ENCODE measurements around the gene ALOX15B.

ALOX15B gene

GRCh38 chr17:8051831-8052230, 13.0 kb downstream of the ALOX15B start:
- H3K4me3 ChIP-seq (ENCODE audit: low read length): no peak overlapping the region
- no peak overlapping the region for H3K9ac ChIP-seq (ENCODE audit: low read length)
- H3K4me2 ChIP-seq (ENCODE audit: low read depth, low read length): no peak overlapping the region
- no peak overlapping the region for H3K27ac ChIP-seq (ENCODE audit: low read length)
- no peak overlapping the region for H2AFZ ChIP-seq (ENCODE audit: low read length)
- no peak for DNase-seq
- no peaks in the 10 kb centered on the region for H3K9me2 ChIP-seq (replicated peaks; ENCODE audit: insufficient read depth, low read length)
- H3K9me3 ChIP-seq (replicated peaks; ENCODE audit: insufficient read depth, low read length): no peaks in the 10 kb centered on the region
- no peaks in the 10 kb centered on the region for H4K20me1 ChIP-seq (ENCODE audit: insufficient read depth, low read length)
- H3F3A ChIP-seq (ENCODE audit: insufficient read depth, low read length): no peaks in the 10 kb centered on the region
- TF ChIP-seq EZH2 (optimal IDR thresholded peaks at IDR 0.05; ENCODE audit: low read depth, low read length): no peak
- no peak for TF ChIP-seq EZH2phosphoT487 (IDR thresholded peaks at IDR 0.05; ENCODE audit: low read length)
- TF ChIP-seq, protein P1, sequence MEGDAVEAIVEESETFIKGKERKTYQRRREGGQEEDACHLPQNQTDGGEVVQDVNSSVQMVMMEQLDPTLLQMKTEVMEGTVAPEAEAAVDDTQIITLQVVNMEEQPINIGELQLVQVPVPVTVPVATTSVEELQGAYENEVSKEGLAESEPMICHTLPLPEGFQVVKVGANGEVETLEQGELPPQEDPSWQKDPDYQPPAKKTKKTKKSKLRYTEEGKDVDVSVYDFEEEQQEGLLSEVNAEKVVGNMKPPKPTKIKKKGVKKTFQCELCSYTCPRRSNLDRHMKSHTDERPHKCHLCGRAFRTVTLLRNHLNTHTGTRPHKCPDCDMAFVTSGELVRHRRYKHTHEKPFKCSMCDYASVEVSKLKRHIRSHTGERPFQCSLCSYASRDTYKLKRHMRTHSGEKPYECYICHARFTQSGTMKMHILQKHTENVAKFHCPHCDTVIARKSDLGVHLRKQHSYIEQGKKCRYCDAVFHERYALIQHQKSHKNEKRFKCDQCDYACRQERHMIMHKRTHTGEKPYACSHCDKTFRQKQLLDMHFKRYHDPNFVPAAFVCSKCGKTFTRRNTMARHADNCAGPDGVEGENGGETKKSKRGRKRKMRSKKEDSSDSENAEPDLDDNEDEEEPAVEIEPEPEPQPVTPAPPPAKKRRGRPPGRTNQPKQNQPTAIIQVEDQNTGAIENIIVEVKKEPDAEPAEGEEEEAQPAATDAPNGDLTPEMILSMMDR (IDR thresholded peaks at IDR 0.05; ENCODE audit: low read length): no peak
- no peaks in the 10 kb centered on the region for H3K36me3 ChIP-seq (replicated peaks; ENCODE audit: insufficient read depth, low read length)
- H3K4me1 ChIP-seq (ENCODE audit: low read length): no peaks in the 10 kb centered on the region
- H3K79me2 ChIP-seq (ENCODE audit: low read length): no peaks in the 10 kb centered on the region
- peaks cover 81% of the 10 kb centered on the region for H3K27me3 ChIP-seq (replicated peaks; ENCODE audit: insufficient read depth, low read length)

GRCh38 chr17:8052256-8053252, 13.7 kb downstream of the ALOX15B start:
- H4K20me1 ChIP-seq (ENCODE audit: insufficient read depth, low read length): no peaks in the 10 kb centered on the region
- no peaks in the 10 kb centered on the region for H3K36me3 ChIP-seq (replicated peaks; ENCODE audit: insufficient read depth, low read length)
- no peak overlapping the region for H3K4me3 ChIP-seq (ENCODE audit: low read length)
- H3K4me1 ChIP-seq (ENCODE audit: low read length): no peaks in the 10 kb centered on the region
- H3K9me2 ChIP-seq (replicated peaks; ENCODE audit: insufficient read depth, low read length): no peaks in the 10 kb centered on the region
- H3K9ac ChIP-seq (ENCODE audit: low read length): no peak overlapping the region
- no peaks in the 10 kb centered on the region for H3K79me2 ChIP-seq (ENCODE audit: low read length)
- no peak overlapping the region for H3K27ac ChIP-seq (ENCODE audit: low read length)
- H3K9me3 ChIP-seq (replicated peaks; ENCODE audit: insufficient read depth, low read length): no peaks in the 10 kb centered on the region
- no peaks in the 10 kb centered on the region for H3F3A ChIP-seq (ENCODE audit: insufficient read depth, low read length)
- H2AFZ ChIP-seq (ENCODE audit: low read length): no peak overlapping the region
- no peak for DNase-seq
- H3K4me2 ChIP-seq (ENCODE audit: low read depth, low read length): no peak overlapping the region
- peaks cover 81% of the 10 kb centered on the region for H3K27me3 ChIP-seq (replicated peaks; ENCODE audit: insufficient read depth, low read length)
- no peak for TF ChIP-seq EZH2 (optimal IDR thresholded peaks at IDR 0.05; ENCODE audit: low read depth, low read length)
- TF ChIP-seq EZH2phosphoT487 (IDR thresholded peaks at IDR 0.05; ENCODE audit: low read length): no peak
- TF ChIP-seq, protein P1 (IDR thresholded peaks at IDR 0.05; ENCODE audit: low read length): no peak

GRCh38 chr17:8053600-8053999, 14.7 kb downstream of the ALOX15B start:
- Histone ChIP-seq H4K20me1 (ENCODE audit: insufficient read depth, low read length) (no peaks in the 10 kb centered on the region), H3K4me3 (ENCODE audit: low read length) (no peak overlapping the region), H3K36me3 (replicated peaks; ENCODE audit: insufficient read depth, low read length) (no peaks in the 10 kb centered on the region), H3K4me2 (ENCODE audit: low read depth, low read length) (no peak overlapping the region), H3K27me3 (replicated peaks; ENCODE audit: insufficient read depth, low read length) (peaks cover 79% of the 10 kb centered on the region), H3K9me2 (replicated peaks; ENCODE audit: insufficient read depth, low read length) (no peaks in the 10 kb centered on the region), H3K4me1 (ENCODE audit: low read length) (no peaks in the 10 kb centered on the region), H3K79me2 (ENCODE audit: low read length) (no peaks in the 10 kb centered on the region), H3K27ac (ENCODE audit: low read length) (no peak overlapping the region), H2AFZ (ENCODE audit: low read length) (no peak overlapping the region), H3F3A (ENCODE audit: insufficient read depth, low read length) (no peaks in the 10 kb centered on the region), H3K9me3 (replicated peaks; ENCODE audit: insufficient read depth, low read length) (no peaks in the 10 kb centered on the region), H3K9ac (ENCODE audit: low read length) (no peak overlapping the region)
- DNase-seq: no peak
- TF ChIP-seq EZH2 (optimal IDR thresholded peaks at IDR 0.05; ENCODE audit: low read depth, low read length) (no peak), EZH2phosphoT487 (IDR thresholded peaks at IDR 0.05; ENCODE audit: low read length) (no peak)
- TF ChIP-seq, protein P1 (IDR thresholded peaks at IDR 0.05; ENCODE audit: low read length): no peak
